ENCODE measurements around the gene WDR13. TPM values are rescaled to one million over a fixed set of nuclear protein-coding genes. Genes with fewer than 3 reads are reported as not detected.

The WDR13 gene
- polyA plus RNA-seq, 1 of the 3 experiments (the other 2 are of a cell fraction), result 101 TPM

- POLR2A ChIA-PET, result no interaction called here
These were observed 29.4 kb downstream of the WDR13 start for GRCh38 chrX:48626401-48627298.

More at GRCh38 chrX:48626401-48627298, 29.4 kb downstream of the WDR13 start:
- no peaks in the 10 kb centered on the region for H3K27me3 ChIP-seq (ENCODE audit: insufficient read depth)
- no peaks in the 10 kb centered on the region for H3K9me3 ChIP-seq
- no peak overlapping the region for H3K4me3 ChIP-seq (ENCODE audit: low read depth in 2 of 2, low read length in 1 of 2)
- 42% methylated on average over 5 of the region's 5 CpGs for WGBS (ENCODE audit: low lambda C conversion rate)
- H3K79me2 ChIP-seq (ENCODE audit: insufficient read depth), result no peaks in the 10 kb centered on the region
- TF ChIP-seq GABPA (IDR thresholded peaks at IDR 0.05; ENCODE audit: low read depth) (no peak), RFX5 (IDR thresholded peaks at IDR 0.05; ENCODE audit: low read length) (no peak), EZH2phosphoT487 (IDR thresholded peaks at IDR 0.05; ENCODE audit: borderline replicate concordance, low read depth) (no peak), CHD2 (IDR thresholded peaks at IDR 0.05; ENCODE audit: low read length, partially characterized antibody) (no peak), CTCF (IDR thresholded peaks at IDR 0.05) (no peak), FOXJ3 (CRISPR knock-in tag; IDR thresholded peaks at IDR 0.05) (no peak), USF2 (IDR thresholded peaks at IDR 0.05; ENCODE audit: borderline replicate concordance, low read depth, low read length) (no peak), MAX (IDR thresholded peaks at IDR 0.05; ENCODE audit: low read depth) (no peak), RCOR1 (IDR thresholded peaks at IDR 0.05; ENCODE audit: low read length) (no peak), RAD21 (IDR thresholded peaks at IDR 0.05; ENCODE audit: low read length) (no peak), FOSL2 (IDR thresholded peaks at IDR 0.05; ENCODE audit: borderline replicate concordance, low read depth) (no peak), YY1 (IDR thresholded peaks at IDR 0.05; ENCODE audit: low read depth) (no peak), EP300 (IDR thresholded peaks at IDR 0.05; ENCODE audit: borderline replicate concordance in 1 of 2, low read depth in 1 of 2, low read length in 1 of 2) (no peak), ELF1 (IDR thresholded peaks at IDR 0.05) (no peak), MXI1 (IDR thresholded peaks at IDR 0.05; ENCODE audit: low read depth, low read length) (no peak), TEAD4 (IDR thresholded peaks at IDR 0.05; ENCODE audit: borderline replicate concordance, insufficient read depth) (no peak), USF1 (IDR thresholded peaks at IDR 0.05; ENCODE audit: borderline replicate concordance, low read depth) (no peak), NRF1 (IDR thresholded peaks at IDR 0.05; ENCODE audit: low read depth, low read length) (no peak)
- no peak overlapping the region for H2AFZ ChIP-seq (ENCODE audit: low read depth)
- no peaks in the 10 kb centered on the region for H3K9me2 ChIP-seq
- no peak overlapping the region for H3K9ac ChIP-seq
- CTCF ChIA-PET, result no interaction called here
- H3K36me3 ChIP-seq (replicated peaks in 1 of 2; ENCODE audit: control insufficient read depth in 1 of 2, insufficient read depth in 2 of 2, low read length in 1 of 2), result no peaks in the 10 kb centered on the region
- no peak overlapping the region for H3K4me2 ChIP-seq
- H4K20me1 ChIP-seq (ENCODE audit: insufficient read depth), result no peaks in the 10 kb centered on the region
- H3K27ac ChIP-seq (ENCODE audit: low read depth in 2 of 2, low read length in 1 of 2), result no peak overlapping the region
- H3F3A ChIP-seq (replicated peaks; ENCODE audit: insufficient read depth), result no peaks in the 10 kb centered on the region
- H3K4me1 ChIP-seq (ENCODE audit: control insufficient read depth in 1 of 2, insufficient read depth in 2 of 2, low read depth in 1 of 2, low read length in 1 of 2), result peaks cover 0 to under 1% of the 10 kb centered on the region in 2 experiments; a peak in 1 of 4 replicates
- no peak for DNase-seq
